Measurements from ENCODE around the gene ERH. TPM values are rescaled to one million over a fixed set of nuclear protein-coding genes. Genes with fewer than 3 reads are reported as not detected.

The ERH gene
- total RNA-seq, 1 experiment from 2014 or later, result 222 TPM

- Histone ChIP-seq H3K4me1 (ENCODE audit: control insufficient read depth, insufficient read depth, low read length) (no peaks in the 10 kb centered on the region), H3K27ac (ENCODE audit: low read length) (no peak overlapping the region), H3K9me3 (ENCODE audit: control insufficient read depth, insufficient read depth, low read depth, low read length) (no peaks in the 10 kb centered on the region), H3K27me3 (ENCODE audit: control insufficient read depth, insufficient read depth, low read length) (no peaks in the 10 kb centered on the region), H3K36me3 (ENCODE audit: control insufficient read depth, insufficient read depth, low read length) (no peaks in the 10 kb centered on the region), H3K4me3 (ENCODE audit: low read depth in 2 of 2, low read length in 2 of 2) (no peak overlapping the region)
- TF ChIP-seq REST (IDR thresholded peaks at IDR 0.05; ENCODE audit: insufficient read depth in 1 of 2, low read depth in 2 of 2, low read length in 1 of 2), result no peak
- no peak for TF ChIP-seq TCF7L2 (IDR thresholded peaks at IDR 0.05; ENCODE audit: low read depth, low read length)
- TF ChIP-seq POLR2AphosphoS5 (IDR thresholded peaks at IDR 0.05; ENCODE audit: low read depth, low read length), result no peak
- TF ChIP-seq, protein P1, sequence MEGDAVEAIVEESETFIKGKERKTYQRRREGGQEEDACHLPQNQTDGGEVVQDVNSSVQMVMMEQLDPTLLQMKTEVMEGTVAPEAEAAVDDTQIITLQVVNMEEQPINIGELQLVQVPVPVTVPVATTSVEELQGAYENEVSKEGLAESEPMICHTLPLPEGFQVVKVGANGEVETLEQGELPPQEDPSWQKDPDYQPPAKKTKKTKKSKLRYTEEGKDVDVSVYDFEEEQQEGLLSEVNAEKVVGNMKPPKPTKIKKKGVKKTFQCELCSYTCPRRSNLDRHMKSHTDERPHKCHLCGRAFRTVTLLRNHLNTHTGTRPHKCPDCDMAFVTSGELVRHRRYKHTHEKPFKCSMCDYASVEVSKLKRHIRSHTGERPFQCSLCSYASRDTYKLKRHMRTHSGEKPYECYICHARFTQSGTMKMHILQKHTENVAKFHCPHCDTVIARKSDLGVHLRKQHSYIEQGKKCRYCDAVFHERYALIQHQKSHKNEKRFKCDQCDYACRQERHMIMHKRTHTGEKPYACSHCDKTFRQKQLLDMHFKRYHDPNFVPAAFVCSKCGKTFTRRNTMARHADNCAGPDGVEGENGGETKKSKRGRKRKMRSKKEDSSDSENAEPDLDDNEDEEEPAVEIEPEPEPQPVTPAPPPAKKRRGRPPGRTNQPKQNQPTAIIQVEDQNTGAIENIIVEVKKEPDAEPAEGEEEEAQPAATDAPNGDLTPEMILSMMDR (IDR thresholded peaks at IDR 0.05), result no peak
- BruUV-seq (replicated peaks), result no TSS peak
- no peak for DNase-seq (ENCODE audit: low read depth, low spot score)
- POLR2A ChIA-PET, result interaction anchor here (0.5 kb wide), 1 partner anchor 33 kb away, joined by 7 read pairs; no protein-coding TSS in a partner anchor
- no peak for ATAC-seq
- CTCF ChIA-PET, result no interaction called here
- in situ Hi-C loops (cut with HindIII; ENCODE audit: low pct_unique_long_range_greater_than_20kb, low sequenced_read_pairs), result no loop called here
- intact Hi-C loops (cut with micrococcal nuclease; ENCODE audit: unreplicated experiment), result no loop called here
These were observed 34.3 kb upstream of the ERH start for GRCh38 chr14:69432364-69432763.

DNA sequence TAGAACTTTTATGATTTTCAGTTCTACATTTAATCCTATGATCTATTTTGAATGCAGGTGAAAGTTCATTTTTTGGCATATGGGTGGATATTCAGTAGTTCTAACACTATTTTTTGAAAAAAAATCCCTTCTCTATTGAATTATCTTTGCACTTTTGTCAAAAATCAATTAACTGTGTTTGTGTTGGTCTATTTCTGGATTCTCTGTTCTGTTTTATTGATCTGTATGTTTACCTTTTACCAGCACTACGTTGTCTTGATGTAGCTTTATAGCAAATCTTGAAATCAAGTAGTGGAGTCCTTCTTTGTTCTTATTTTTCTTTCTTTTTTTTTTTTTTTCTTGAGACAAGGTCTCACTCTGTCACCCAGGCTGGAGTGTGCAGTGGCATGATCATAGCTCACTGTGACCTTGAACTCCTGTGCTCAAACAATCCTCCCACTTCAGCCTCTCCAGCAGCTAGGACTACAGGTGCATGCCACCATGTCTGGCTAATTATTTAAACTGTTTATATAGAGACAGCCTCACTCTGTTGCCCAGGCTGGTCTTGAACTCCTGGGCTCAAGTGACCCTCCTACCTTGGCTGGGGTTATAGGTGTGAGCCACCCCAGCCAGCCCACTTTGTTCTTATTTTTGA is 32.3 kb upstream of the ERH start:
- H3K4me3 ChIP-seq (ENCODE audit: low read depth in 2 of 2, low read length in 2 of 2), result no peak overlapping the region
- no peak for ATAC-seq
- H3K27me3 ChIP-seq (ENCODE audit: control insufficient read depth, insufficient read depth, low read length), result no peaks in the 10 kb centered on the region
- intact Hi-C loops (cut with micrococcal nuclease; ENCODE audit: unreplicated experiment), result no loop called here
- TF ChIP-seq SIN3A (IDR thresholded peaks at IDR 0.05; ENCODE audit: borderline replicate concordance, insufficient read depth, low read depth, low read length) (no peak), TCF7L2 (IDR thresholded peaks at IDR 0.05; ENCODE audit: low read depth, low read length) (no peak), REST (IDR thresholded peaks at IDR 0.05; ENCODE audit: insufficient read depth in 1 of 2, low read depth in 2 of 2, low read length in 1 of 2) (no peak), POLR2AphosphoS5 (IDR thresholded peaks at IDR 0.05; ENCODE audit: low read depth, low read length) (no peak)
- TF ChIP-seq, protein P1 (IDR thresholded peaks at IDR 0.05), result no peak
- in situ Hi-C loops (cut with HindIII; ENCODE audit: low pct_unique_long_range_greater_than_20kb, low sequenced_read_pairs), result no loop called here
- ChIA-PET POLR2A (no interaction called here), CTCF (interaction anchor here (0.7 kb wide), 1 partner anchor 183 kb away, joined by 5 read pairs; no protein-coding TSS in a partner anchor)
- H3K27ac ChIP-seq (ENCODE audit: low read length), result no peak overlapping the region
- H3K4me1 ChIP-seq (ENCODE audit: control insufficient read depth, insufficient read depth, low read length), result no peaks in the 10 kb centered on the region
- DNase-seq (ENCODE audit: low read depth, low spot score), result no peak
- no TSS peak for BruUV-seq (replicated peaks)
- H3K36me3 ChIP-seq (ENCODE audit: control insufficient read depth, insufficient read depth, low read length), result no peaks in the 10 kb centered on the region
- no peaks in the 10 kb centered on the region for H3K9me3 ChIP-seq (ENCODE audit: control insufficient read depth, insufficient read depth, low read depth, low read length)

Data from Panc1 (cell line).